Measurements from ENCODE around the gene EPB41L4A.
A peak's percentile ranks its signal among the peaks of the same experiment; 100 is the strongest.

Gene EPB41L4A

DNA sequence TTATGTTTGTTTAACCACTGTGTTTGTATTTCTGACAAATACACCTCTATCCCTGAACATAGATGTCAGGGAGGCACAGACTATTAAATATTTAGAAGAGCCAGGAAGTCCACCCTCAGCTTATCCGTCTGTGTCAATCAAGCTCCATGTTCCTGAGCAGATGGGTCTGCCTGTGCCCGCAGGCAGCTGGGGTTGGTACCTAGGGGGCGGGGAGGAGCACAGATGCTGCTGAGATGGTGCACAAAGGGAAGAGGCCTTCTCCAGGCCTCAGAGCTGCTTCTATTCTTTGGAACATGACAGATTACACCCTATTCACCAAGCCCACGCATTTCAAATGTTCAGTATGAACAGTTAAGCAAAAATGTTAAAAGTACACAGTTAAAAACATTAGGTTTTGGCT is 142.1 kb downstream of the EPB41L4A start:
- Histone ChIP-seq H3K36me3 (ENCODE audit: control insufficient read depth in 2 of 2, insufficient read depth in 1 of 2, low read length in 2 of 2) (no peaks in the 10 kb centered on the region), H3K27ac (ENCODE audit: extremely low read depth, low read depth, low read length) (no peak overlapping the region), H3K4me1 (ENCODE audit: control insufficient read depth, insufficient read depth, low read length) (no peaks in the 10 kb centered on the region), H3K9me3 (ENCODE audit: control insufficient read depth, insufficient read depth, low read depth, low read length) (no peaks in the 10 kb centered on the region), H3K4me3 (ENCODE audit: low read depth, low read length) (no peak overlapping the region)
- ChIA-PET CTCF (interaction anchor here (0.7 kb wide), 1 partner anchor 102 kb away, joined by 3 read pairs; no protein-coding TSS in a partner anchor), POLR2A (no interaction called here)
- TF ChIP-seq ZXDB (tag by site-specific recombination; IDR thresholded peaks at IDR 0.05): no peak
- no peak for TF ChIP-seq MYNN (tag by site-specific recombination; IDR thresholded peaks at IDR 0.05; ENCODE audit: borderline replicate concordance)
- TF ChIP-seq ZNF341 (tag by site-specific recombination; IDR thresholded peaks at IDR 0.05; ENCODE audit: low read depth): peak; percentile 46; the same call in 1 of the 2 replicates
- no peak for TF ChIP-seq ZNF426 (tag by site-specific recombination; IDR thresholded peaks at IDR 0.05)

DNA sequence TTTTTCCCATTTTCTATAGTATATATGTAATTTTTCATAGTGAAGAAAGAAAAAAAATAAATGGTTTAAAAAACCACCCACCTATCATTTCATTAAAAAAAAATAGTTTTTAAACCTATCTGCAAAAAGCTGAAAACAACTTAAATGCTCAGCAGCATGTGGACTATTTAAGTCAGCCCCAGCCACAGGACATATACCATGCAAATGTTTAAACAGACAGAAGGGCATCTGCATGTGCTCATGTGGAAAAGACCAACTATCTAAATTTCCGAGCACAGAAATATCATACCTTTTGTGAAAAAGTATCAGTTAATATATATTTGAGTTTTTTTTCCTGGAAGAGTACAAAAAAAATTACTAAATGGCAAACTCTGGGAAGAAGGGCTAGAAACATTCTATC is 143.4 kb downstream of the EPB41L4A start:
- Histone ChIP-seq H3K9me3 (ENCODE audit: control insufficient read depth, insufficient read depth, low read depth, low read length) (no peaks in the 10 kb centered on the region), H3K36me3 (ENCODE audit: control insufficient read depth in 2 of 2, insufficient read depth in 1 of 2, low read length in 2 of 2) (no peaks in the 10 kb centered on the region), H3K4me3 (ENCODE audit: low read depth, low read length) (no peak overlapping the region), H3K4me1 (ENCODE audit: control insufficient read depth, insufficient read depth, low read length) (no peaks in the 10 kb centered on the region), H3K27ac (ENCODE audit: extremely low read depth, low read depth, low read length) (no peak overlapping the region)
- TF ChIP-seq ZNF426 (tag by site-specific recombination; IDR thresholded peaks at IDR 0.05): no peak
- TF ChIP-seq ZFP69B (tag by site-specific recombination; IDR thresholded peaks at IDR 0.05): no peak
- TF ChIP-seq, protein P1, sequence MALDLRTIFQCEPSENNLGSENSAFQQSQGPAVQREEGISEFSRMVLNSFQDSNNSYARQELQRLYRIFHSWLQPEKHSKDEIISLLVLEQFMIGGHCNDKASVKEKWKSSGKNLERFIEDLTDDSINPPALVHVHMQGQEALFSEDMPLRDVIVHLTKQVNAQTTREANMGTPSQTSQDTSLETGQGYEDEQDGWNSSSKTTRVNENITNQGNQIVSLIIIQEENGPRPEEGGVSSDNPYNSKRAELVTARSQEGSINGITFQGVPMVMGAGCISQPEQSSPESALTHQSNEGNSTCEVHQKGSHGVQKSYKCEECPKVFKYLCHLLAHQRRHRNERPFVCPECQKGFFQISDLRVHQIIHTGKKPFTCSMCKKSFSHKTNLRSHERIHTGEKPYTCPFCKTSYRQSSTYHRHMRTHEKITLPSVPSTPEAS (tag by site-specific recombination; IDR thresholded peaks at IDR 0.05): no peak
- no peak for TF ChIP-seq ZBTB48 (tag by site-specific recombination; IDR thresholded peaks at IDR 0.05)
- TF ChIP-seq ZNF521 (tag by site-specific recombination; IDR thresholded peaks at IDR 0.05): no peak
- no peak for TF ChIP-seq ZNF10 (tag by site-specific recombination; IDR thresholded peaks at IDR 0.05)
- TF ChIP-seq, protein P2, sequence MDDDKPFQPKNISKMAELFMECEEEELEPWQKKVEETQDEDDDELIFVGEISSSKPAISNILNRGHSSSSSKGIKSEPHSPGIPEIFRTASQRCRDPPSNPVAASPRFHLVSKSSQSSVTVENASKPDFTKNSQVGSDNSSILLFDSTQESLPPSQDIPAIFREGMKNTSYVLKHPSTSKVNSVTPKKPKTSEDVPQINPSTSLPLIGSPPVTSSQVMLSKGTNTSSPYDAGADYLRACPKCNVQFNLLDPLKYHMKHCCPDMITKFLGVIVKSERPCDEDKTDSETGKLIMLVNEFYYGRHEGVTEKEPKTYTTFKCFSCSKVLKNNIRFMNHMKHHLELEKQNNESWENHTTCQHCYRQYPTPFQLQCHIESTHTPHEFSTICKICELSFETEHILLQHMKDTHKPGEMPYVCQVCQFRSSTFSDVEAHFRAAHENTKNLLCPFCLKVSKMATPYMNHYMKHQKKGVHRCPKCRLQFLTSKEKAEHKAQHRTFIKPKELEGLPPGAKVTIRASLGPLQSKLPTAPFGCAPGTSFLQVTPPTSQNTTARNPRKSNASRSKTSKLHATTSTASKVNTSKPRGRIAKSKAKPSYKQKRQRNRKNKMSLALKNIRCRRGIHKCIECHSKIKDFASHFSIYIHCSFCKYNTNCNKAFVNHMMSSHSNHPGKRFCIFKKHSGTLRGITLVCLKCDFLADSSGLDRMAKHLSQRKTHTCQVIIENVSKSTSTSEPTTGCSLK (tag by site-specific recombination; IDR thresholded peaks at IDR 0.05): no peak
- TF ChIP-seq ZFP41 (tag by site-specific recombination; IDR thresholded peaks at IDR 0.05; ENCODE audit: borderline replicate concordance): no peak
- no peak for TF ChIP-seq SP3 (tag by site-specific recombination; IDR thresholded peaks at IDR 0.05)
- TF ChIP-seq ZNF623 (tag by site-specific recombination; IDR thresholded peaks at IDR 0.05): no peak
- TF ChIP-seq, protein P3, sequence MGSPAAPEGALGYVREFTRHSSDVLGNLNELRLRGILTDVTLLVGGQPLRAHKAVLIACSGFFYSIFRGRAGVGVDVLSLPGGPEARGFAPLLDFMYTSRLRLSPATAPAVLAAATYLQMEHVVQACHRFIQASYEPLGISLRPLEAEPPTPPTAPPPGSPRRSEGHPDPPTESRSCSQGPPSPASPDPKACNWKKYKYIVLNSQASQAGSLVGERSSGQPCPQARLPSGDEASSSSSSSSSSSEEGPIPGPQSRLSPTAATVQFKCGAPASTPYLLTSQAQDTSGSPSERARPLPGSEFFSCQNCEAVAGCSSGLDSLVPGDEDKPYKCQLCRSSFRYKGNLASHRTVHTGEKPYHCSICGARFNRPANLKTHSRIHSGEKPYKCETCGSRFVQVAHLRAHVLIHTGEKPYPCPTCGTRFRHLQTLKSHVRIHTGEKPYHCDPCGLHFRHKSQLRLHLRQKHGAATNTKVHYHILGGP (tag by site-specific recombination; IDR thresholded peaks at IDR 0.05): no peak
- no peak for TF ChIP-seq ZNF391 (tag by site-specific recombination; IDR thresholded peaks at IDR 0.05; ENCODE audit: borderline replicate concordance, low read depth)
- no peak for TF ChIP-seq KLF1 (tag by site-specific recombination; IDR thresholded peaks at IDR 0.05)
- TF ChIP-seq ZNF510 (tag by site-specific recombination; IDR thresholded peaks at IDR 0.05; ENCODE audit: insufficient replicate concordance): no peak
- no peak for TF ChIP-seq KLF17 (tag by site-specific recombination; IDR thresholded peaks at IDR 0.05)
- TF ChIP-seq HIC1 (tag by site-specific recombination; IDR thresholded peaks at IDR 0.05): no peak
- no peak for TF ChIP-seq TRIM28 (IDR thresholded peaks at IDR 0.05; ENCODE audit: borderline replicate concordance, low read length)
- POLR2A ChIA-PET: no interaction called here
- CTCF ChIA-PET: no interaction called here

All from HEK293 (cell line).